GM21526 (cell line): Measurements from ENCODE around the gene C3.

Experiments
- ATAC-seq: cut with Tn5 transposase; IDR thresholded peaks from one replicate; pipeline ENCODE4 v1.9.1; 2021; ENCODE audit warnings: moderate library complexity; ENCODE audit not compliant: unreplicated experiment, low FRiP score

The C3 gene

GRCh38 chr19:6732803-6733337 is 12.4 kb upstream of the C3 start:
- no peak for ATAC-seq

- no peak for ATAC-seq
These were observed 11.4 kb upstream of the C3 start for GRCh38 chr19:6731822-6732221.

DNA sequence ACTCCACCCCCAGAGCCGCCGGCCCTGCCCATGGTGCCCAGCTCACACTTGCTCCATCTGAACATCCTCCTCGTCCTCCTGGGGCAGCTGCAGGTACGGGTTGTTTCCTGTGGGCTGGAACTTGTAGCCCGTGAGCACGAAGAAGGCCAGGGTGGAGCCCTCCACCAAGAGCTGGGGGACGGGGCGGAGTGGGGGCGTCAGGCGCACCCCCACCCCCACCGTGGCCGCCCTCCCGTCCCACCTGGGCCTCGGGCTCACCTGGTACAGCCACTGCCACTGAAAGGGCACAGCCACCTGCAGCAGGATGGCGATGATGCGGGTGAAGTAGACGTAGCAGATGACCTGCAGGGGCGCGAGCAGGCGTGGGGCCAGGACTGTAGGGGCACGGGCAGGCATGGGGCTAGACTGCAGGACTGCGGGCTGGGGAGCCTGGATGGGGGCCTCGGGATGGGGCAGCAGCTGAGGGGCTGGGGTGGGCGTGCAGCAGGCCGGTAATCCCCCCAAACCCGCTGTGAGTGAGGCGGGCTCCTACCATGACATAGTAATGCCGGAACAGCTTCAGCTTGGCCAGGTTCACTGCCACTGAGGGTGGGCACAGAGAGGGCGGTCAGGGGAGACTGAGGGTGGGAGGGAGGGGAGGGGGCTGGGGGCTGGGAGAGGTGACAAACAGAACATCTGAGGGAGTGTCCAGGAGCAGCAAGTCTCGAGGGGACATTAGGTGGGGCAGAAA is 10.7 kb upstream of the C3 start:
- no peak for ATAC-seq

GRCh38 chr19:6730153-6730804 is 9.8 kb upstream of the C3 start:
- no peak for ATAC-seq

GRCh38 chr19:6729573-6730152 is 9.2 kb upstream of the C3 start:
- ATAC-seq = no peak

DNA sequence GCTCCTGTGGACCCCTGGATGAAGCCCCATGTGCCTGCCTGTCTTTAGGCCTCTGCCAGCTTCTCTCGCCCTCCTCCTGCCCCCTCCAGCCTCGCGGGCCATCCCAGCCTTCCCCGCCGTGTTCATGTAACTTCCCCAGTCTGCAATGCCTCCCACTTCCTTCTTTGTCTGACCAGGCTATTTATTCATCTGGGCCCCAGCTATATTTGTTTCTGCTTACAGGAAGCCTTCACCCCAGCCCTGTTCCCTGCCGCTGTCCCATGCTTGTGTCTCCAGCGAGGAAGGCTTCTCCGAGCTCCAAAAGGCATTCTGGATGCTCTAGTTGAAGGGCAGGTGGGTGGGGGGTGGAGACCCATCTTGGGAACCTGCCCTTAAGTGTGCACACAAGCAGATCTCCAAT is 7.9 kb upstream of the C3 start:
- ATAC-seq = no peak

GRCh38 chr19:6725513-6726231 is 5.2 kb upstream of the C3 start:
- no peak for ATAC-seq

GRCh38 chr19:6724631-6725492 is 4.4 kb upstream of the C3 start:
- no peak for ATAC-seq

DNA sequence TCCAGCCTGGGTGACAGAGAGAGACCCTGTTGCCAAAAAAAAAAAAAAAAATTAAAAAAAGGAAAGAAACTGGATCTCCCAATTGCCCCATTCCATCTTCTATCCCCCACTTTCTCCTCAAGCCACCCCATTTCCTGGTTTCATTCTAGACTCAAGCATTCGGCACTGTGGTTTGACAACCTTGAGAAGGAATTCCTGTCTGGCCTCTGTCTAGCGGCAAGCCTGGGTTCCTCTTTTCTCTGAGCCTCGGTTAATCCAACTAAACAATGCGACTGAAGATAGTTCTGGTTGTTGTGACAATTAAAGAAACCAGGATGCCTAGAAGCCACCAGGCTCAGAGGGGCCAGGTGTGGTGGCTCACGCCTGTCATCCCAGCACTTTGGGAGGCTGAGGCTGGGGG is 3.3 kb upstream of the C3 start:
- ATAC-seq = no peak

- ATAC-seq = no peak
These were observed 2.7 kb upstream of the C3 start for GRCh38 chr19:6723108-6723618.

- ATAC-seq = peak; percentile 43
These were observed 1.3 kb upstream of the C3 start for GRCh38 chr19:6721773-6722172.

- ATAC-seq = no peak
These were observed 656 bp upstream of the C3 start for GRCh38 chr19:6721138-6721474.

- no peak for ATAC-seq
These were observed 470 bp downstream of the C3 start for GRCh38 chr19:6719992-6720368.

DNA sequence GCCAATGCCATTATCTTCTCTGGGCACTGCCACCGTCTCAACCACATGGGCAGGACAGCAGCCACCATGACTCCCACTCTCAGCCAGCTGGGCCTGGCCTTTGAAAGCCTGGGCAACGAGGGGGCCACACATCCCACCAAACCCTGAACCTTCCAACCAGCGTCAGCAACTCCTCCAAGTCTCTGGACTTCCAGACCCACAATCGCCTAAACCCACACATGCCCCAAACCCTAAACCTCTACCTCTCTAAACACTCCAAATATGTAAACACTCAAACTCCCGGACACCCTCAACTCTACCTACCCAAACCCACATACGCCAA is 949 bp downstream of the C3 start:
- ATAC-seq = no peak

DNA sequence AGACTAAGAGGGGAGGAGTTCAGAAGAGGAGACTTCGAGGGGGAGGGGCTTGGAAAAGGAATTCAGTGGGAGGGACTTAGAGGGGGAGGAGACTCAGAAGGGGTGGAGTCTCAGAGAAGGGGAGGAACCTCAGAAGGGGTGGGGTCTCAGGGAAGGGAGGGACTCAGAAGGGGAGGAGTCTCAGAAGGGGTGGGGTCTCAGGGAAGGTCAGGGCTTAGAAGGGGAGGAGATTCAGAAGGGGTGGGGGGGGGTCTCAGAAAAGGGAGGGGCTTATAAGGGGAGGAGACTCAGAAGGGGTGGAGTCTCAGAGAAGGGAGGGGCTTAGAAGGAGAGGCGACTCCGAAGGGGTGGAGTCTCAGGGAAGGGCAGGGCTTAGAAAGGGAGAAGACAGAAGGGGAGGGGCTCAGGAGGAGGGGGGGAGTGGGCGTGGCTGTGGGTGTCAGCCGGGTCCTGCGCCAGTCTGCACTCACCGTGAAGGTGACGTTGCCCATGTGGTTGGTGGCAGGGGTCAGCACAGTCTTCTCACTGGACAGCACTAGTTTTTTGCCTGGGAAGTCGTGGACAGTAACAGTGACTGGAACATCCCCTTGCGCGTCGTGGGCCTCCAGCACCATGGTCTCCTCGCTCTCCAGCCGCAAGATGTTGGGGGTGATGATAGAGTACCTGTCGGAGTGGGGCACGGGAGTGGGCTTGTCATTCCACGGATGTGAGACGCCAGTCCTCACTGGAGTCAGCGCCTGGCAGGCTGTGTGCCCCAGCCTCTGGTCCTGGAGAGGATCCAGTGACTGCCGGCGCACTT is 1.5 kb downstream of the C3 start:
- no peak for ATAC-seq

DNA sequence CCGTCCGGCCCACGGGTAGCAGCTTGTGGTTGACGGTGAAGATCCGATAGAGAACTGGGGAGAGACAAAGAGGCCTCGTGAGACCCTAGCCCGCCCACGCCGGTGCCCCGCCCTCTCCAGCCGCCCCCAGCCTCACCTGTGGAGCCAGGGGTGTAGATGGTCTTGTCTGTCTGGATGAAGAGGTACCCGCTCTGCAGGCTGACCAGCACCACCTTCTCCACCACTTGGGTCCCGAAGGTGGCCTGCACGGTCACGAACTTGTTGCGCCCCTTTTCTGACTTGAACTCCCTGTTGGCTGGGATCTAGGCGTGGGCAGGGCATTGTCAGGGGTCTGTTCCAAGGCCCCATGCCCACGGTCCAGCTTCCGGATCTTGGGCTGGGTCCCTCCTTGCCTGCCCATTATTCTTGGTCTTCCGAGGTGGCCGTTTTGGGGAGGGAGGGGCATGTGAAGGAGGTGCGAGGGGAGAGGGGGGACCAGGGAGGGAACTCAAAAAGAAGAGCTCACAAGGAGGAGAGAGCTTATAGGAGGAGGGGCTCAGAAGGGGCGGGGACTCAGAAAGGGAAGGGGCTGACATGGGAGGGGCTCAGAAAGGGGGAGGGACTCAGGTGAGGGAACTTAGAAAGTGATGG is 2.2 kb downstream of the C3 start:
- no peak for ATAC-seq

GRCh38 chr19:6717441-6717971 is 2.9 kb downstream of the C3 start:
- no peak for ATAC-seq

DNA sequence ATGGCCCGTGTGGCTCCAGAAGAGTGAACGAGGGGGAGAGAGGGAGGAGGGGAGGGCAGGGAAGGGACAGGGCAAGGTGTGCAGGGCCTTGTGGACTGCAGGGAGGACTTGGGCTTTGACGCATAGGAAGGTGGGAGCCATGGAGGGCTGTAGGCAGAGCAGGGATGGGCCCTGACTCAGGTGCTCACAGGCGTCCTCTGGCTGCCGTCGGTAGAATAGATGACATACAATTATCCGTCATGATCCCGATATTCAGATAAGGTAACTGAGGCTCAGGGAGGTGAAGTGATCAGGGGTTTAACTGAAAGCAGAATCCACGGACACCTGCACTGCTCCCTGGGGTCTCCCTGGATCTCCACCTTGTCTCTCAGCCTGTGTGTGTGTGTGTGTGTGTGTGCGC is 3.4 kb downstream of the C3 start:
- ATAC-seq = no peak

GRCh38 chr19:6716610-6716970 is 3.9 kb downstream of the C3 start:
- ATAC-seq = no peak
